ENCODE measurements around the gene CMTM3. TPM values are rescaled to one million over a fixed set of nuclear protein-coding genes. Genes with fewer than 3 reads are reported as not detected.

CMTM3 gene
- polyA plus RNA-seq, 1 of the 3 experiments (the other 2 are of a cell fraction) = 69.4 TPM

DNA sequence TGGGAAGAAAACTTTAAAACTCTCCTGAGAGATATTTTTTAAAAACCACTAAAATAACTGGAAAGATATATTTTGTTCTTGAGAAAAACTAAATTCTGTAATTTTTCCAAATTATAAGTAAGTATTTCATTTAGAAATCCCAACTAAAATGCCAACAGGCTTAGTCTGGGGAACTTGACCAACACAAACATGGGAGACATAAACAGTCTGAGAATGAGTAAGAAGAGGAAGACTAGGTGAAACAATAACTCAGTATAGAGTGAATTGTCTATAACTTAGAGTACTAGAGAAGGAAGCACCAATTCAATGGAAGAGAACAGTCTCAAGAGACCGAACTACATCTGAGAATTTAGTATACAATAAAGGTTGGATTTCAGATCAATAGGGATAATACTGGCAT lies 35.4 kb upstream of the CMTM3 start:
- ChIA-PET POLR2A (no interaction called here), CTCF (interaction anchor here (0.9 to 1.9 kb wide), 2 partner anchors 11 to 162 kb away, joined by 3 to 4 read pairs; no protein-coding TSS in a partner anchor)
- Histone ChIP-seq H3K36me3 (replicated peaks in 1 of 2; ENCODE audit: control insufficient read depth in 1 of 2, insufficient read depth in 2 of 2, low read length in 1 of 2) (peaks cover 26 to 32% of the 10 kb centered on the region in 2 experiments), H3K4me1 (ENCODE audit: control insufficient read depth in 1 of 2, insufficient read depth in 2 of 2, low read depth in 1 of 2, low read length in 1 of 2) (peaks cover 0 to 23% of the 10 kb centered on the region in 2 experiments; a peak in 2 of 4 replicates), H3K4me3 (ENCODE audit: low read depth in 2 of 2, low read length in 1 of 2) (no peak overlapping the region), H3K4me2 (peak overlapping the region; percentile 59; the same call in 1 of the 2 replicates), H2AFZ (ENCODE audit: low read depth) (no peak overlapping the region), H3K27me3 (ENCODE audit: insufficient read depth) (no peaks in the 10 kb centered on the region), H4K20me1 (ENCODE audit: insufficient read depth) (peaks cover 11% of the 10 kb centered on the region; the same call in 1 of the 2 replicates), H3K27ac (ENCODE audit: low read depth in 2 of 2, low read length in 1 of 2) (peak overlapping the region in 1 of 2 experiments; percentile 80; a peak in 2 of 4 replicates), H3K9me3 (no peaks in the 10 kb centered on the region), H3K9me2 (no peaks in the 10 kb centered on the region), H3K9ac (0 out of 2 replicates have a peak overlapping the region, but pooled peaks have one; percentile 2), H3K79me2 (ENCODE audit: insufficient read depth) (peaks cover 4% of the 10 kb centered on the region; the same call in 1 of the 2 replicates), H3F3A (replicated peaks; ENCODE audit: insufficient read depth) (peaks cover 34% of the 10 kb centered on the region)
- WGBS (ENCODE audit: low lambda C conversion rate) = 93% methylated on average over 1 of the region's 1 CpG
- no peak for TF ChIP-seq SMC3 (IDR thresholded peaks at IDR 0.05; ENCODE audit: low read depth, low read length)
- TF ChIP-seq RAD21 (IDR thresholded peaks at IDR 0.05; ENCODE audit: low read length) = no peak
- TF ChIP-seq YY1 (IDR thresholded peaks at IDR 0.05; ENCODE audit: low read depth) = no peak
- TF ChIP-seq SIN3A (IDR thresholded peaks at IDR 0.05; ENCODE audit: borderline replicate concordance, low read depth, low read length) = no peak
- no peak for TF ChIP-seq TCF12 (IDR thresholded peaks at IDR 0.05)
- TF ChIP-seq, protein P1, sequence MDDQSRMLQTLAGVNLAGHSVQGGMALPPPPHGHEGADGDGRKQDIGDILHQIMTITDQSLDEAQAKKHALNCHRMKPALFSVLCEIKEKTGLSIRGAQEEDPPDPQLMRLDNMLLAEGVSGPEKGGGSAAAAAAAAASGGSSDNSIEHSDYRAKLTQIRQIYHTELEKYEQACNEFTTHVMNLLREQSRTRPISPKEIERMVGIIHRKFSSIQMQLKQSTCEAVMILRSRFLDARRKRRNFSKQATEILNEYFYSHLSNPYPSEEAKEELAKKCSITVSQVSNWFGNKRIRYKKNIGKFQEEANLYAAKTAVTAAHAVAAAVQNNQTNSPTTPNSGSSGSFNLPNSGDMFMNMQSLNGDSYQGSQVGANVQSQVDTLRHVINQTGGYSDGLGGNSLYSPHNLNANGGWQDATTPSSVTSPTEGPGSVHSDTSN (IDR thresholded peaks at IDR 0.05) = no peak
- TF ChIP-seq POLR2AphosphoS5 (IDR thresholded peaks at IDR 0.05; ENCODE audit: low read depth, low read length) = no peak
- TF ChIP-seq, protein P2, sequence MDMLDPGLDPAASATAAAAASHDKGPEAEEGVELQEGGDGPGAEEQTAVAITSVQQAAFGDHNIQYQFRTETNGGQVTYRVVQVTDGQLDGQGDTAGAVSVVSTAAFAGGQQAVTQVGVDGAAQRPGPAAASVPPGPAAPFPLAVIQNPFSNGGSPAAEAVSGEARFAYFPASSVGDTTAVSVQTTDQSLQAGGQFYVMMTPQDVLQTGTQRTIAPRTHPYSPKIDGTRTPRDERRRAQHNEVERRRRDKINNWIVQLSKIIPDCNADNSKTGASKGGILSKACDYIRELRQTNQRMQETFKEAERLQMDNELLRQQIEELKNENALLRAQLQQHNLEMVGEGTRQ (IDR thresholded peaks at IDR 0.05; ENCODE audit: borderline replicate concordance, low read depth, low read length) = no peak
- TF ChIP-seq CHD2 (IDR thresholded peaks at IDR 0.05; ENCODE audit: low read length, partially characterized antibody) = no peak
- no peak for TF ChIP-seq NRF1 (IDR thresholded peaks at IDR 0.05; ENCODE audit: low read depth, low read length)
- TF ChIP-seq, protein P3, sequence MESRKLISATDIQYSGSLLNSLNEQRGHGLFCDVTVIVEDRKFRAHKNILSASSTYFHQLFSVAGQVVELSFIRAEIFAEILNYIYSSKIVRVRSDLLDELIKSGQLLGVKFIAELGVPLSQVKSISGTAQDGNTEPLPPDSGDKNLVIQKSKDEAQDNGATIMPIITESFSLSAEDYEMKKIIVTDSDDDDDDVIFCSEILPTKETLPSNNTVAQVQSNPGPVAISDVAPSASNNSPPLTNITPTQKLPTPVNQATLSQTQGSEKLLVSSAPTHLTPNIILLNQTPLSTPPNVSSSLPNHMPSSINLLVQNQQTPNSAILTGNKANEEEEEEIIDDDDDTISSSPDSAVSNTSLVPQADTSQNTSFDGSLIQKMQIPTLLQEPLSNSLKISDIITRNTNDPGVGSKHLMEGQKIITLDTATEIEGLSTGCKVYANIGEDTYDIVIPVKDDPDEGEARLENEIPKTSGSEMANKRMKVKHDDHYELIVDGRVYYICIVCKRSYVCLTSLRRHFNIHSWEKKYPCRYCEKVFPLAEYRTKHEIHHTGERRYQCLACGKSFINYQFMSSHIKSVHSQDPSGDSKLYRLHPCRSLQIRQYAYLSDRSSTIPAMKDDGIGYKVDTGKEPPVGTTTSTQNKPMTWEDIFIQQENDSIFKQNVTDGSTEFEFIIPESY (IDR thresholded peaks at IDR 0.05; ENCODE audit: borderline replicate concordance, low read depth) = no peak
- no peak for TF ChIP-seq RXRA (IDR thresholded peaks at IDR 0.05; ENCODE audit: borderline replicate concordance, low read depth)
- TF ChIP-seq, protein P4, sequence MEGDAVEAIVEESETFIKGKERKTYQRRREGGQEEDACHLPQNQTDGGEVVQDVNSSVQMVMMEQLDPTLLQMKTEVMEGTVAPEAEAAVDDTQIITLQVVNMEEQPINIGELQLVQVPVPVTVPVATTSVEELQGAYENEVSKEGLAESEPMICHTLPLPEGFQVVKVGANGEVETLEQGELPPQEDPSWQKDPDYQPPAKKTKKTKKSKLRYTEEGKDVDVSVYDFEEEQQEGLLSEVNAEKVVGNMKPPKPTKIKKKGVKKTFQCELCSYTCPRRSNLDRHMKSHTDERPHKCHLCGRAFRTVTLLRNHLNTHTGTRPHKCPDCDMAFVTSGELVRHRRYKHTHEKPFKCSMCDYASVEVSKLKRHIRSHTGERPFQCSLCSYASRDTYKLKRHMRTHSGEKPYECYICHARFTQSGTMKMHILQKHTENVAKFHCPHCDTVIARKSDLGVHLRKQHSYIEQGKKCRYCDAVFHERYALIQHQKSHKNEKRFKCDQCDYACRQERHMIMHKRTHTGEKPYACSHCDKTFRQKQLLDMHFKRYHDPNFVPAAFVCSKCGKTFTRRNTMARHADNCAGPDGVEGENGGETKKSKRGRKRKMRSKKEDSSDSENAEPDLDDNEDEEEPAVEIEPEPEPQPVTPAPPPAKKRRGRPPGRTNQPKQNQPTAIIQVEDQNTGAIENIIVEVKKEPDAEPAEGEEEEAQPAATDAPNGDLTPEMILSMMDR (IDR thresholded peaks at IDR 0.05) = no peak
- TF ChIP-seq, protein P5, sequence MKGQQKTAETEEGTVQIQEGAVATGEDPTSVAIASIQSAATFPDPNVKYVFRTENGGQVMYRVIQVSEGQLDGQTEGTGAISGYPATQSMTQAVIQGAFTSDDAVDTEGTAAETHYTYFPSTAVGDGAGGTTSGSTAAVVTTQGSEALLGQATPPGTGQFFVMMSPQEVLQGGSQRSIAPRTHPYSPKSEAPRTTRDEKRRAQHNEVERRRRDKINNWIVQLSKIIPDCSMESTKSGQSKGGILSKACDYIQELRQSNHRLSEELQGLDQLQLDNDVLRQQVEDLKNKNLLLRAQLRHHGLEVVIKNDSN (IDR thresholded peaks at IDR 0.05; ENCODE audit: borderline replicate concordance, low read depth) = no peak
- no peak for DNase-seq

Measured in SK-N-SH (cell line).